Stimulated activated naive CD4-positive, alpha-beta T cell treated with Interleukin-2 at 50 U/mL for 16 hours (primary cell): ENCODE data around the gene CCDC186.
A peak's percentile ranks its signal among the peaks of the same experiment; 100 is the strongest.

Source experiments
- DNase-seq: peaks from one replicate; lab custom pipeline; 2025; lab: John Stamatoyannopoulos, UW

The CCDC186 gene

DNA sequence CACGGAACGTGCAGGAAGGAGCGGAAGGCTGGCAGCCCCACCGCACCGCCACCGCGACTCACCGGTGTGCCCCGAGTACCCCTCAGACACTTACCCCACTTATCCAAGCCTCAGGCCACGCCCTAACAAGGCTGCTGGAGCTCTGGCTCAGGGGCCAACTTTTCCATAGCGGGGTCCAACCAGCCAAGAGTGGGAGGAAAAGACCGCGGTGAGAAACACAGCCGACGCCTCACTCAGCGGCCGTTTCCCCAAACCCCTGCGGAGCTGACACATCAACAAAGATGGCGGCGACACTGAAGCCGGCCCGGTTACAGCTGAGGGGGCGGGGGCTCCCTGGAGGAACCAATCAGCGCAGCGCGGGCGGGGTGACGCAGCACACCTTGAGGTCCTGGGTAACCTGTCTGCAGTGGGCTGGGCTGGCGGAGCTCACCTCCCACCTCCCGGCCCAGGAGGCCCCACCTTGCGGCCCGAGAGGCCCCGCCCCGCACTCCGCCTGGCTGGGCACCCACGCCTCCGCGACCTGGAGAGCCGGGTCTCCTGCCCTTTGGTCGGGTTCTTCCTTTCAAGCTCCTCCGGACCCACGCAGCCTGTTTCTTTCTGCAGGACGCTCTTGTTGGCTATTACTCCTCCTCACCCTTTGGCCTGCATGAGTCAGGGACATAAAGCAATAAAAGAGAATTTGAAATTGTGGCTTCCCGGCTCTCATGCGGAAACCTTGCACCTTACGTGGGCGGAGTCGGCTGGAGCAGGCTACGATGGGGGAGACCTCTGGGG, at the start of gene CCDC186:
Gene CCDC186, minus strand, starts transcription at position 283 of the 774 bp plus-strand sequence. CDS start 10,935 bp downstream, outside the sequence.
- peak; percentile 99 for DNase-seq

DNA sequence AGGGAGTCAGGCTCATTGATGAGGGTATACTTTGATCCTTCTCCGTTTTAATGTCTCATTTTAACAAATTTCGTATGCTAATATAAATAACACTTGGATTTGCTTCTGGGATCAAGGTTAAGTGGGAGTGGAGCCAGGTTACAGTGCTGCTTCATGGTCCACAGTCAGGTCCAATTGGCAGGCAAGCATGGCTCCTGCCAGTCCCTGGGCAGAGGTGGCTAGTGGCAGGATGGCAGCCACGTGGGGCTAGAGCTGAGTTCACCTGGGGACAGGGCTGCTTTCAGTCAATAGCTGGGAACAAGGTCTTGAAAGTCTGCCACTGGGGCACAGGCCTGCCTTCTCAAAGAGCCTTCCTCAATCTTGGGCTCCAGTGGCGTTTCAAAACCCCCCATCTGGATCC, 49.1 kb upstream of the CCDC186 start:
- DNase-seq = no peak

- DNase-seq = no peak
Observed at GRCh38 chr10:114221235-114221634, 47.2 kb upstream of the CCDC186 start.

- no peak for DNase-seq
Observed at GRCh38 chr10:114220281-114220680, 46.3 kb upstream of the CCDC186 start.

GRCh38 chr10:114215033-114215432, 41.0 kb upstream of the CCDC186 start:
- DNase-seq = no peak

GRCh38 chr10:114212153-114212552, 38.1 kb upstream of the CCDC186 start:
- DNase-seq = no peak

GRCh38 chr10:114208351-114208750, 34.3 kb upstream of the CCDC186 start:
- DNase-seq = no peak

GRCh38 chr10:114207349-114207748, 33.3 kb upstream of the CCDC186 start:
- no peak for DNase-seq

- no peak for DNase-seq
Observed at GRCh38 chr10:114206902-114207301, 32.9 kb upstream of the CCDC186 start.

DNA sequence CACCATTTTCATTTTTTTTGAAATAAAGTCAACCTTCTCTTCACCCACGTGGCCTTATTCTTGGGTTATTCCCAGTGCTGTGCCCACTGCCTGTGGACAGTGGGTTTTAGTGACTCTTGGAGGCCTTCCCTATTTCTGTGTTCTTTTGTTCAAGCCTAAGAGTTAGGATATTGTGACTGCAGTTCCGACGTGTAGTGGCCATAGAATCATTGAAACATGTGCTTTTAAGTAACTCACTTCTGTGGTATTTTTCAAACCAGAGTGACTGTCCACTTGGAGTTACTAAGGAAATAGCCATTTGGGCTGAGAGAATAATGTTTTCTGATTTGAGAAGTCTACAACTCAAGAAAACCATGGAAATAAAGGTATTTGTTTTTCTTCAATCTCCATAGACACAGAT, 28.8 kb upstream of the CCDC186 start:
- DNase-seq = no peak

DNA sequence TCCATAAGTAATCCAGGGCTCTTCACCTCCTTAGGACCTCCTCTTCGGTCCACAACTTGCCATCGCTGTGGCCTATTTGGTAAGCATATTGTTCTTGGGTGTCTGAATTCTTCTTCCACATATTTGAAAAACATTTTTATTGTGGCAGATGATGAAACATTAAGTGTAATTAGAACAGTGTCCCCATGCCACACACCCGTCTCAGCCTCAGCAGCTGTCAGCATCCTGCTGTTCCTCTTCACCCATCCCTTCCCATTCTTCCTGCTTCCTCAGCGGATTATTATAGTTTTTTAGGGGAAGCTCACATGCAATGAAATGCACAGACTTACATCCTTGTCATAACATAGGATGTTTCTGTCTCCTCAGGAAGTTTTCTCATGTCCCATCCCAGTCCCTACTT, 25.2 kb upstream of the CCDC186 start:
- DNase-seq = no peak

DNA sequence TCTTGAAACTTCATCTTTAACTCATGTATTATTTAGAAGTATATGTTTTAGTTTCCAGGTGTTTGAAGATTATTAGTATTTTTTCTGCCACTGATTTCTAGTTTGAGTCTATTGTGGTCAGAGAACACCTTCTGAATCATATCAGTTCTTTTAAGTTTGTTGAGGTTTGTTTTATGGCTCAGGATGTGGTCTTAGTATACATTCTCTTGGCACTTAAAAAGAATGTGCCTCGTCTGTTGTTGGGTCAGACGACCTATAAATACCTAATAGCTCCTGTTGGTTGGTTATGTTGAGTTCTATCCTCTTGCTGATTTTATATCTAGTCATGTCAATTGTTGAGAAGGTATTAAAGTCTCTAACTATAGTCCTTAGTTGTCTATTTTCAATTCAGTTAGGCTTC, 21.1 kb upstream of the CCDC186 start:
- no peak for DNase-seq

GRCh38 chr10:114189700-114190099, 15.7 kb upstream of the CCDC186 start:
- no peak for DNase-seq

DNA sequence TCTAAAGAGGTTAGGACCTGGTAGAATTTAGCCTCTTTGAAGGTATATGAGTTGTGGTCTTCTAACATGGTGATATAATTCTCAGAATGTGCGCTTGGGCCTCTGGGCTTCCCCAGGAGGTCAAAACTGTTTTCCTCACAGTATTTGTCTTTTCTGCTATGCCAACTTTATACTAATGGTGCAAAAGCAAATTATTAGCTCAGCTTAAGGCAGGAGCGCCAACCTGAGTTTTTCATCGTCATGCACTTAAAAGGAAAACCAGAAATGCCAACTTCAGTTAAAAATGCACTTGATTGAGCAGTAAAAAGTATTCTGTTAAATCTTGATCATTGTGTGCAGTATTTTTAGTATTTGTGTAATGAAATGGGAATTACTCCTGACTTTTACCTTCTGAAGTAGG, 14.9 kb upstream of the CCDC186 start:
- no peak for DNase-seq

DNA sequence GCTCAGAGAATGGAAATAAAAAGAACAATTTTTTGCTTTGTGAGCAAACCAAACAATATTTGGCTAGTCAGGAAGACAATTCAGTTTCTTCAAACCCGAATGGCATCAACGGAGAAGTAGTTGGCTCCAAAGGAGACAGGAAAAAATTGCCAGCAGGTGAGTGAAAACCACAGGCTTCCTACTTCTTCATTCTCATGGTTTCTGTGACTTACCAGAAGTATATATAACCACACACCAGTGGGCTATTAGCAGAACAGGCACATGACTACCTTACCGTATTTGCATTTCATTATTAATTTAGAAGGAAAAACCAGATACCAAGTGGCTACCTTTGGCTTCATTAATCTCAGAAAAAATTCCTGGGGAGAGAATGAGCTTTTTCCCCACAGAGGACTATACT, 14.0 kb upstream of the CCDC186 start:
- no peak for DNase-seq

- DNase-seq = no peak
Observed at GRCh38 chr10:114184276-114184675, 10.3 kb upstream of the CCDC186 start.

DNA sequence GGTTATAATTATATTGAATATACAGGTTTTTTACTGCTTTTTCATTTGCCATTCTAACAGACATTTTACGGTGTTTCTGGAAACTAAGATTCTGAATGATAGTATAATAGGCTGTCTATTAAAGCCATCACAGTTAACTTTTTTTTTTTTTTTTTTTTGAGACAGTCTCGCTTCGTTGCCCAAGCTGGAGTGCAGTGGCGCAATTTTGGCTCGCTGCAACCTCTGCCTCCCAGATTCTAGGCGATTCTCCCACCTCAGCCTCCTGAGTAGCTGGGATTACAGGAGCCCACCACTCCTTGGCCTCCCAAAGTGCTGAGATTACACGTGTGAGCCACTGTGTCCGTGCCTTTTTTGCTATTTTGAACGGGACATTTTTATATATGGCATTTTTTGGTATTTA, 9.6 kb upstream of the CCDC186 start:
- no peak for DNase-seq

DNA sequence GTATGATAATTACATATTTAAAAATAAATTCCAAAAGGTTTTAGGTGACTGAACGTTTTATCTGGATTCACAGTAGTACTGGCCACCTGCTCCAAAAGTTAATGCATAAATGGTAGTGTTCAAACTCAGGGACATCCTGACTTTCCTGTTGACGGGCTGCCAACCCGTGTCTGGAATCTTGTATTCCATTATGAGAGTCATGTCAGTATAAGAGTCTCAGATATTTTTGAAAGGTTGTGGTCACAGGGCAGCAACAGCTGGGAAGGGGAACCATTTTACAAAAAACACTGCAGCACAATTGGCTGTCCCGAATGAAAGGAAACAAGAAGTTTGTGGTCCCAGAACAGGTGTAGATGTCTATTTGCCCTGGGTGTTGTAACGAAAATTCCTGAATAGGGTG, 8.0 kb upstream of the CCDC186 start:
- DNase-seq = no peak

DNA sequence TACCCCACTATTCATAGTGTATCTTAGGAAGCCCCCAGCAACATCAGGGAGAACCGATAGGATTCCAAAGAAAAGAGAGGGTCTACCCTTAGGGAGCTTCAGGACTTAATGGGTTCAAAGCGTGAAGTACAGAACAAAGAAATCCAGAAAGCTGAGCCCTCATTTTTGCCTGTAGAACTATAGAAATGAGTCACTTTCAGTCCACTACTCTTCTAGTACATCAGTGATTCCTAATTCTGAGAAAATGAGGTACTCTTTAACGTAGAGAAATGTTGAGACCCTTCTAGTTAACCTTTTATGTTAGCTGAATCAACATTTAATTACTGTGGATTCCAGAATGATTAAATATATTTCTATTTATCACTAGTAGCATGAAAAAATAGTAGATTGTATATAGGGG, 6.9 kb upstream of the CCDC186 start:
- DNase-seq = no peak

- DNase-seq = no peak
Observed at GRCh38 chr10:114179747-114180146, 5.7 kb upstream of the CCDC186 start.

- DNase-seq = no peak
Observed at GRCh38 chr10:114179148-114179547, 5.1 kb upstream of the CCDC186 start, which contains the start of gene TDRD1. Gene TDRD1 (plus strand): TSS chr10:114179353. CDS start chr10:114187832, 8,479 bp downstream.

GRCh38 chr10:114176511-114176910, 2.5 kb upstream of the CCDC186 start:
- DNase-seq = no peak

DNA sequence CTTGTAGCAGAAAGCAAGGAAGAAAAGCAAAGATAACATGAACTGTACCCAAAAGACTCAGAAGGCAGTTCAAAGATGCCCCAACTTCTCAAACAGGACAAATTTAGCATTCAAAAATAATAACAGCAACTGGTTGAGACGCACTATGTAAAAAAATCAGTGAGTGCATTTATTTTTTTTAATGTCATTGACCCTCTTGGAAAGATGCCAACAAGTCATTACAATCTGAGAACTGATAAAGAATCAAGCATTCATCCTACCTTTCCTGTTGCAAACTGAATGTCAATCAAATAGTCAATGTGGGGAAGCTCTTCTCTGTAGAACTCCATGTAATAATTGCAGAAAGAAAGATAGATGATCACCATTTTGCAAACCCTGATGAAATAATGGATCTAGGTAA, 1.7 kb upstream of the CCDC186 start:
- DNase-seq = no peak

DNA sequence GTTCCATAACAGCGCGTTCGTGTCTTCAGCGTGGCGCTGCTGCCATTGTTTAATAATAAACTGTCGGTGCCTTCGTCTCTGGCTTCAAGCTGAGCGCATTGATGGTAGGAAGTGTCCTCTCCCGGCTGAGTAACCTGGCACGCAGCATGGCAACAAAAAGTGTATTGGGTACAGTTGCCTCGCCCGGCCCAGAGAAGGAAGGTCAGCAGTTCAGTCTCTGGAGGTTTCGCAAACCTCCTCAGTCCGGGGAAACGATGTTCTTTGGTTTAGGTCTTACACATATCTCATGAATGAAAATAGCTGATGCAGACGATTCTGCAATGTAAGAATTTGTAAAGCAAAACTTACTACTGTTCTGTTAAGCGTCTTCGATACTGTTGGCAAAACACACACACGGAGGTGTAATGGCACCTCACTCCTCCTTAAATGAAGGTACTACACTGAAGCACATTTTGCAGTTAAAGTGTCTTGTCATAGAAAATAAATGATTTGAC, 739 bp upstream of the CCDC186 start:
- no peak for DNase-seq
